HG02588 (cell line): ENCODE measurements around the gene FAM25A.
"Not testable (repeated sequence)": the region's sequence is repeated elsewhere in the genome, so short reads cannot be mapped to it uniquely, and the experiment has no call there.

Source experiments
- ATAC-seq: cut with Tn5 transposase; IDR thresholded peaks from one replicate; pipeline ENCODE4 v1.9.1; 2021; ENCODE audit warnings: mild to moderate bottlenecking, moderate library complexity; ENCODE audit not compliant: unreplicated experiment

Gene FAM25A

GRCh38 chr10:87009134-87009696 lies 10.9 kb upstream of the FAM25A start:
- ATAC-seq: not testable (repeated sequence)

- ATAC-seq: not testable (repeated sequence)
Measured at GRCh38 chr10:87013528-87013927, 6.6 kb upstream of the FAM25A start.

GRCh38 chr10:87014986-87015716 lies 4.9 kb upstream of the FAM25A start:
- ATAC-seq: not testable (repeated sequence)

- not testable (repeated sequence) for ATAC-seq
Measured at GRCh38 chr10:87018127-87018526, 2.0 kb upstream of the FAM25A start.

- ATAC-seq: not testable (repeated sequence)
Measured at GRCh38 chr10:87019066-87019465, 1.0 kb upstream of the FAM25A start.

GRCh38 chr10:87019504-87019903 lies 590 bp upstream of the FAM25A start:
- not testable (repeated sequence) for ATAC-seq

- ATAC-seq: not testable (repeated sequence)
Measured at GRCh38 chr10:87025285-87025958, 5.3 kb downstream of the FAM25A start.

- ATAC-seq: not testable (repeated sequence)
Measured at GRCh38 chr10:87026747-87027508, 6.8 kb downstream of the FAM25A start.

- not testable (repeated sequence) for ATAC-seq
Measured at GRCh38 chr10:87030419-87030818, 10.3 kb downstream of the FAM25A start.

GRCh38 chr10:87030912-87031635 lies 11.0 kb downstream of the FAM25A start:
- no peak for ATAC-seq

GRCh38 chr10:87036623-87037022 lies 16.5 kb downstream of the FAM25A start:
- ATAC-seq: no peak

GRCh38 chr10:87038286-87038717 lies 18.2 kb downstream of the FAM25A start:
- ATAC-seq: no peak

- ATAC-seq: no peak
Measured at GRCh38 chr10:87038786-87039185, 18.7 kb downstream of the FAM25A start.

- ATAC-seq: not testable (repeated sequence)
Measured at GRCh38 chr10:87043579-87043978, 23.5 kb downstream of the FAM25A start.

- ATAC-seq: no peak
Measured at GRCh38 chr10:87045434-87045938, 25.4 kb downstream of the FAM25A start.

- ATAC-seq: no peak
Measured at GRCh38 chr10:87053111-87053510, 33.0 kb downstream of the FAM25A start.

GRCh38 chr10:87053577-87054181 lies 33.6 kb downstream of the FAM25A start:
- ATAC-seq: no peak

- ATAC-seq: no peak
Measured at GRCh38 chr10:87054373-87055295, 34.5 kb downstream of the FAM25A start.

GRCh38 chr10:87058171-87058570 lies 38.1 kb downstream of the FAM25A start:
- no peak for ATAC-seq
